Gastroesophageal sphincter (tissue), 3 donors: ENCODE measurements around the gene DGKI.

Experiments used
- EP300 ChIP-seq: sonication (generic); formaldehyde crosslinking; IDR thresholded peaks from one replicate; pipeline ENCODE4 v1.6.1; 2017; ENCODE audit warnings: antibody characterized with exemption, mild to moderate bottlenecking
- POLR2A ChIP-seq, 2 donors: fragments of 450-650 bp; IDR thresholded peaks; one replicate each; pipeline ENCODE4 v1.6.1; 2017; ENCODE audit warnings: antibody characterized with exemption in 2 of 2, mild to moderate bottlenecking in 2 of 2, moderate library complexity in 1 of 2
- POLR2AphosphoS5 ChIP-seq: sonication (generic); formaldehyde crosslinking; IDR thresholded peaks from one replicate; pipeline ENCODE4 v1.6.1; 2017; ENCODE audit warnings: antibody characterized with exemption
- TF ChIP-seq, protein P1 (sequence below), 4 experiments: fragments of 200-600 bp in 2 of 4; fragments of 450-650 bp in 2 of 4; sonication (generic) in 1 of 4; IDR thresholded peaks; one replicate each; pipeline ENCODE4 v1.5.1; 2017 to 2019; ENCODE audit warnings: antibody characterized with exemption in 4 of 4, mild to moderate bottlenecking in 2 of 4, moderate library complexity in 2 of 4

DNA sequence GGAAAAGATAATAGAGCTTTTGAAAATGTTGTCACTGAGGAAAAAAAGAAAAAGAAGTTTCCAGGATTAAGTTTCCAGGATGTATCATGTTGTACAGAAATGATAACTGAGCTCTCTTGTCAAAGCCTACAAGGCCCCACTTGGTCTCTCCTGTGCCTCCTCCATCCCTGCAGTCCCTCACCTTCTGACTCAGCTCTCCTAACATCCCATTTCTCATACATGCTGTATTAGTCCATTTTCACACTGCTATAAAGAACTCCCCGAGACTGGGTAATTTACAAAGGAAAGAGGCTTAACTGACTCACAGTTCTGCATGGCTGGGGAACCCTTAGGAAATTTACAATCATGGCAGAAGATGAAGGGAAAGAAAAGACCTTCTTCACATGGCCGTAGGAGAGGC lies 3.8 kb upstream of the DGKI start:
- TF ChIP-seq, protein P1, sequence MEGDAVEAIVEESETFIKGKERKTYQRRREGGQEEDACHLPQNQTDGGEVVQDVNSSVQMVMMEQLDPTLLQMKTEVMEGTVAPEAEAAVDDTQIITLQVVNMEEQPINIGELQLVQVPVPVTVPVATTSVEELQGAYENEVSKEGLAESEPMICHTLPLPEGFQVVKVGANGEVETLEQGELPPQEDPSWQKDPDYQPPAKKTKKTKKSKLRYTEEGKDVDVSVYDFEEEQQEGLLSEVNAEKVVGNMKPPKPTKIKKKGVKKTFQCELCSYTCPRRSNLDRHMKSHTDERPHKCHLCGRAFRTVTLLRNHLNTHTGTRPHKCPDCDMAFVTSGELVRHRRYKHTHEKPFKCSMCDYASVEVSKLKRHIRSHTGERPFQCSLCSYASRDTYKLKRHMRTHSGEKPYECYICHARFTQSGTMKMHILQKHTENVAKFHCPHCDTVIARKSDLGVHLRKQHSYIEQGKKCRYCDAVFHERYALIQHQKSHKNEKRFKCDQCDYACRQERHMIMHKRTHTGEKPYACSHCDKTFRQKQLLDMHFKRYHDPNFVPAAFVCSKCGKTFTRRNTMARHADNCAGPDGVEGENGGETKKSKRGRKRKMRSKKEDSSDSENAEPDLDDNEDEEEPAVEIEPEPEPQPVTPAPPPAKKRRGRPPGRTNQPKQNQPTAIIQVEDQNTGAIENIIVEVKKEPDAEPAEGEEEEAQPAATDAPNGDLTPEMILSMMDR (IDR thresholded peaks at IDR 0.05) = no peak
- no peak for TF ChIP-seq POLR2AphosphoS5
- no peak for TF ChIP-seq EP300
- TF ChIP-seq POLR2A (IDR thresholded peaks at IDR 0.05) = no peak
